RCC 7860 (cell line): ENCODE measurements around the gene SUCLA2.
A peak's percentile ranks its signal among the peaks of the same experiment; 100 is the strongest.
"Not testable (repeated sequence)": the region's sequence is repeated elsewhere in the genome, so short reads cannot be mapped to it uniquely, and the experiment has no call there.

ENCODE experiments used
- DNase-seq: peaks from one replicate; pipeline ENCODE4 v3.0.0-alpha.2; 2015; ENCODE audit warnings: low spot score
- FAIRE-seq: peaks from 2 replicates; lab custom pipeline; 2012; peaks lifted over from hg19 to GRCh38; lab: Jason Lieb, UNC

SUCLA2 gene

GRCh38 chr13:47997384-47997783, 3.7 kb downstream of the SUCLA2 start:
- FAIRE-seq = no peak
- no peak for DNase-seq

DNA sequence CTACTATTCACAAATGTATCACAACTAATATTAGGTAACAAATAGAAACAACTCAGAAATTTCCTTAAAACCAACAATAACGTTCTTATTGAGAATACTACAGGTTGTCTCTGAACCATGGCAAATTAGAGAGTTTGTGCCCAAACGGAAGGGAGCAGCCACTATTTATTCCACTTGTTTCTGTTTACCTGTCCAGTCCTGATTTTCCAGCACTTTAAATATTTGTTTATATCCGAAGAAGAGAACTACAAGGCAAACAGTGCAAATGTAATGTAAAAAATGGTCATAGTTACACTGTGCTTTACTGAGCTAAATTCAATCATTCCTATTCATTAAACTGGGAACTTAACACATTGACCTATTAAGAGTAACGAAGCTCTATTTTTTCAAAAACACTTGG, 9.2 kb downstream of the SUCLA2 start:
- DNase-seq = no peak
- no peak for FAIRE-seq

GRCh38 chr13:47990920-47991466, 10.1 kb downstream of the SUCLA2 start:
- DNase-seq (no peak), FAIRE-seq (no peak)

DNA sequence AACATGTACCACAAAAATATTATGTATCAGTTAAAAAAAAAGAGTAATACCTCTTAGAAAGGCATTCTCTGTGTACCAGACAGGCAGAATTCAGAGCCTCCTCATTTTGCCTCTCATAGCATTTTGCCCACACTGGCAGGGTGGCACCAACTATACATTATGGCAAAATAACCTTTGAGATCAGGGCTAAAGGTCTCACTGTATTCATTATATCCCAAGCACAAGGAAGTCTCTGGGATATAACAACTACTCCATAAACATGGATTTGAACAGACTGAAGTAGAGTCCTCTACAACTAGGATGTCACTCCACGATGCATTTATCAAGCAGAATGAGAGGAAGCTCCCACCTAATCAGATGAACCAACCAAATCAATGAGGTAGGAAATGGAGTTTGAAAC, 10.6 kb downstream of the SUCLA2 start:
- FAIRE-seq (no peak), DNase-seq (no peak)

DNA sequence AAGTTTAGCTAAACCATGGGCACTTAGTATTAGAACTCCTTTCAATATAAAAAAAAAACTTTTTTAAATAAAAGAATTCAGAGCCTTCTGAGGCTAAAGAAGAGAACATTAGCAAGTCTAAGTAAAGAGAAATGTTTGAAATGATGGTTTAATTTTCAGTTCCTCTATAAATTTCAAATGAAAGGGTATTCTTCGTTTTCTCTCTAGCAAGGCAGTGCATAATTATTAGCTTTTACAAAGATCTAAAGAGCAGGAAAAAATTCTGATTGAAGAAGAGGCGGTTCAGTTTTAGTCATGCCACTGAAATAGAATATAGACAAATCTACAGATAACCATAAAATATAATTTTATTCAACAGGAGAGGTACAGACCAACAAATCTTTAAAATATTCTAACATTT, 18.0 kb downstream of the SUCLA2 start:
- DNase-seq (no peak), FAIRE-seq (no peak)

- DNase-seq = no peak
- no peak for FAIRE-seq
Measured at GRCh38 chr13:47976325-47976724, 24.7 kb downstream of the SUCLA2 start.

- DNase-seq = no peak
- FAIRE-seq = no peak
Measured at GRCh38 chr13:47964863-47965262, 36.2 kb downstream of the SUCLA2 start.

- DNase-seq (no peak), FAIRE-seq (no peak)
Measured at GRCh38 chr13:47962237-47962636, 38.8 kb downstream of the SUCLA2 start.

- FAIRE-seq = no peak
Measured at GRCh38 chr13:47959468-47960247, 41.4 kb downstream of the SUCLA2 start.

GRCh38 chr13:47957073-47957472, 44.0 kb downstream of the SUCLA2 start:
- DNase-seq (no peak), FAIRE-seq (no peak)

More at GRCh38 chr13:47959468-47960247, 41.4 kb downstream of the SUCLA2 start:
- DNase-seq = no peak

DNA sequence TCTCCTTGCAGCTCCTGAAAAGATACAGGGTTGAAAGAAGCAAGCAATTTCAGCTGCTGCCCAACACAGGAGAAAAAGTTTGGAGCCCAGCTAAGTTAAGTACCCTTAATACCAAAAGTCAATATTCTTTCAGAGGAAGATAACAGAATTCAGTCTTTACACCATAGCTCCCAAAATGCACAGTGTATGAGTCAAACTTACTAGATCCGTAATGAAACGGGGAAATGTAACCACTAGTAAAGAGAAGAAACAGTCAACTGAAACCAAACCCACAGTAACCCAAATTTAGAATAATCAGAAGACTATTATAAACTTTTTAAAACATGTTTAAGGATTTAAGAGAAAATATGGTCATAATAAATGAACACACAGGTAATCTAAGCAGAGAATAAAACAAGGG, 45.2 kb downstream of the SUCLA2 start:
- FAIRE-seq (no peak), DNase-seq (no peak)

GRCh38 chr13:47949799-47950198, 51.3 kb downstream of the SUCLA2 start:
- DNase-seq (no peak), FAIRE-seq (no peak)

DNA sequence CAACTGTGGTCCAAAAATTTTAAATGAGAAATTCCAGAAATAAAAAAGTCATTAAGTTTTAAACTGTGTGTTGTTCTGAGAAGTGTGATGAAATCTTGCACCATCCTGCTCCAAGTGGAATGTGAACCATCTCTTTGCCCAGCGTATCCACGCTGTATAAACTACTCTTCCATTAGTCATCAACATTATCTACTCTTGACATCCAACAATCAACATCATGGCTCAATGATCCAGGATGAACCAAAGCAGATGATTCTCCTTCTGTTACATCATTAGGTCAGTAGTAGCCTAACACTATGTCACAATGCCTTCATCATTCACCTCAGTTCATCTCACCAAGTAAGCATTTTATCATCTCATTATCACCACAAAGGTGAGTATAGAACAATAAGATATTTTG, 55.3 kb downstream of the SUCLA2 start:
- DNase-seq (peak; percentile 35), FAIRE-seq (no peak)

GRCh38 chr13:47945146-47945545, 55.9 kb downstream of the SUCLA2 start:
- DNase-seq, FAIRE-seq: not testable (repeated sequence)

- DNase-seq = no peak
- no peak for FAIRE-seq
Measured at GRCh38 chr13:47934371-47934770, 66.7 kb downstream of the SUCLA2 start.

DNA sequence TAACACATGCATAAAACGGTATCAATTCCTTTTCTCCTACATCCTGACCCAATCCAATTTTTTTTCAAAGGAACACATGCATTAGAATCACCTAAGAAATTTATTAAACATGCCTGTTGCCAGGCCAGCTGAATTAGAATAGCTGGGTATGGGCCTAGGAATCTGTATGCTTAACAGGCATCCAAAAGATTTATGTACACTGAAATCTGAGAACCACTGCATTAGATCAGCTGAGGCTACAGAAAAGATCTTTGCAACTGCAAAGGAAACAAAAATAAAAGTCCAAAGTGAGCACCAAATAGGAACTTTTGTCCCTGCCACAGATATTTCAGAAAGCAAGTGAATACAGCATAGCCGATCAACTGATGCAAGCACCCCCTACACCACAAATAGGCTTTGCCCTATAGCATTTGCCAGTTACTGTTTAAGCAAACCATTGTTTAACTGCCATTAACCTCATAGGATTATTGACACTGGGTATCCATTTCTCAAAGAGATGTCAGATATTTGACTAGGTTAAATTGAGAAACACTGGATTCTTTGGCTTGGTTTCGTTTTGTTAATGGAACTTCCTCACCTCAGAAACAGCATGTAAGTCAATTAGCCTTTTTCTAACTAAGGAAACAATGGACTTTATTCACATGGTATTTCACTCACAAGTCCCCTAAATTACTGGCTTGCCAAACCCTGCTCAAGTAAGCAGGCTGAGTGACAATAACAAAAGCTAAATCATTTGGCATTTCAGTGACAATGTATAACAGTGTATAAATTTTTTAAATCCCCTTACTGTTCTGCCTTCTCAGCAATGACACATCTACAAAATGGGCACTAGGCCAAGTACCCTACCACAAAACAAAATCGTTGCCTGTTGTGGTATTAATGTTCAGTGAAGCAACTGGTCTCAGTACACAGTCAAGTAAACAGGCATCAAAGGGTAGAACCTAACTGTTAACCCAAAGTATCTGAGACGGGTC, 67.8 kb downstream of the SUCLA2 start:
- FAIRE-seq = no peak

DNA sequence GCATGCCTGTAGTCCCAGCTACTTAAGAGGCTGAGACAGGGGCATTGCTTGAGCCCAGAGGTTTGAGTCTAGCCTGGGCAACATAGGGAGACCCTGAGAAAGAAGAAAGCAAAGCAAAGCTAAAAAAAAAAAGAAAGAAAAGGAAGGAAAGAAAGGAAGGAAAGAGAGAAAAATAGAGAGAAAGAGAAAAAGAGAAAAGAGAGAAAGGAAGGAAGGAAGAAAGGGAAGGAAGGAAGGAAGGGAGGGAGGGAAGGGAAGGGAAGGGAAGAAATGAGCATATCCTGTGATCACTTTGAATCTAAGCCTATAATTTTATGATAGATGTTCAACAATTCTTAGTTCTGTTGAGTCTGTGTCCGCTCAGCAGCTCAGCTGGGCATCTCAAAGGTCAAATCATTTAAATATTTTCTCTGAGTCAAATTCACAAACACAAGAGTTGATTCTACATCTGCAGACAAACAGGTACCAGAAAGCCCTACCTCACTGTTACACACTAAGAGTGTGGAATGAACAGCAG, 70.4 kb downstream of the SUCLA2 start:
- FAIRE-seq = no peak
- no peak for DNase-seq

More for the DNA sequence above, 67.8 kb downstream of the SUCLA2 start:
- DNase-seq = no peak

GRCh38 chr13:47929156-47929555, 71.9 kb downstream of the SUCLA2 start:
- FAIRE-seq (no peak), DNase-seq (no peak)

DNA sequence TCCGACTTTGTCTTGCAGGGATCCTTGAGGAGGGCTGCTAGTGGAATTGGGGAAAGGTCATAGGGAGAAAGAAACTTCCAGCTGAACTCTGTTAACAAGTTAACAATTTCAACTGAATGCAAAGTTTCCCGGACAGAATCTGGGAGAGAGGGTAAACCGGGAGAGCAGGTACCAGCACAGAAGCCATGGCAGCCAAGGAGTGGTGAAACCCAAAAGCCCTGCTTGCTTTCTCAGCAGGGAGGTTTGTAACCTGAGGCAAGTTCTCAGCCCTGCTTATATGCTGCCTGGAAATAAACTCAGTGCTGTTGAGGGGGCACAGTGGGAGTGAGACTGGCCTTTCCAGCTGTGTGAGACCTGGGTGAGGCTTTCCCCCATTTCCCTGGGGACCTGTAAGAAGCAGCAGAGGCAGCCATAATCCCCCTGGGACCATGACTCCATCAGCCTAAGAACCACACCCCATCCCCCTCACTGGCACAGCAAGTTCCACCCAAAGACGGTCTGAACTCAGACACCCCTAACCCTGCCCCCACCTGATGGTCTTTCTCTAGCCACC, 84.0 kb downstream of the SUCLA2 start:
- DNase-seq = no peak

GRCh38 chr13:47908197-47908902, 92.7 kb downstream of the SUCLA2 start:
- no peak for DNase-seq
- FAIRE-seq = no peak

More for the DNA sequence above, 84.0 kb downstream of the SUCLA2 start:
- FAIRE-seq = no peak
